HAP-1 (cell line): ENCODE data around the gene NTN4.
A peak's percentile ranks its signal among the peaks of the same experiment; 100 is the strongest.

ENCODE experiments used
- DNase-seq, 2 experiments: peaks; one replicate each; pipeline ENCODE4 v3.0.0-alpha.2; 2016 to 2020; ENCODE audit warnings: low spot score in 2 of 2
- H3K27me3 ChIP-seq: fragments of 250-450 bp; sonication (Bioruptor Pico); 2 replicates; pipeline ENCODE4 v1.5.1; 2020; ENCODE audit warnings: low read depth, mild to moderate bottlenecking, moderate library complexity
- H3K36me3 ChIP-seq: fragments of 250-450 bp; sonication (Bioruptor Pico); replicated peaks from 2 replicates; pipeline ENCODE4 v1.5.1; 2020; ENCODE audit warnings: mild to moderate bottlenecking
- H3K4me1 ChIP-seq: fragments of 250-450 bp; sonication (Bioruptor Pico); 2 replicates; pipeline ENCODE4 v1.5.1; 2020; ENCODE audit warnings: mild to moderate bottlenecking
- H3K4me3 ChIP-seq: fragments of 250-450 bp; sonication (Bioruptor Pico); 2 replicates; pipeline ENCODE4 v1.5.1; 2020; ENCODE audit warnings: mild to moderate bottlenecking, moderate library complexity
- H3K9me3 ChIP-seq: fragments of 250-450 bp; sonication (Bioruptor Pico); 2 replicates; pipeline ENCODE4 v1.5.1; 2020; ENCODE audit warnings: mild to moderate bottlenecking, moderate library complexity
- in situ Hi-C: fragments of 300-500 bp; cut with MboI; formaldehyde crosslinking; loops from 3 replicates; pipeline ENCODE4 v1.14.3; 2020; ENCODE audit warnings: low sequenced_read_pairs, inconsistent platforms, mixed read lengths

The NTN4 gene

GRCh38 chr12:95809000-95809680 lies 18.6 kb upstream of the NTN4 start:
- in situ Hi-C loops, result no loop called here
- H3K27me3 ChIP-seq, result no peaks in the 10 kb centered on the region
- no peaks in the 10 kb centered on the region for H3K36me3 ChIP-seq
- peaks cover 4% of the 10 kb centered on the region; the same call in 1 of the 2 replicates for H3K9me3 ChIP-seq
- H3K4me1 ChIP-seq, result no peaks in the 10 kb centered on the region
- DNase-seq, result no peak
- H3K4me3 ChIP-seq, result no peak overlapping the region

- DNase-seq, result no peak
- H3K9me3 ChIP-seq, result peaks cover 4% of the 10 kb centered on the region; the same call in 1 of the 2 replicates
- in situ Hi-C loops, result no loop called here
- H3K27me3 ChIP-seq, result no peaks in the 10 kb centered on the region
- no peaks in the 10 kb centered on the region for H3K36me3 ChIP-seq
- H3K4me1 ChIP-seq, result no peaks in the 10 kb centered on the region
- H3K4me3 ChIP-seq, result no peak overlapping the region
These were observed 17.6 kb upstream of the NTN4 start for GRCh38 chr12:95808146-95808545.

GRCh38 chr12:95805864-95806671 lies 15.5 kb upstream of the NTN4 start:
- H3K27me3 ChIP-seq, result no peaks in the 10 kb centered on the region
- DNase-seq, result no peak
- H3K4me3 ChIP-seq, result no peak overlapping the region
- H3K36me3 ChIP-seq, result no peaks in the 10 kb centered on the region
- H3K4me1 ChIP-seq, result no peaks in the 10 kb centered on the region
- H3K9me3 ChIP-seq, result peaks cover 4% of the 10 kb centered on the region; the same call in 1 of the 2 replicates
- in situ Hi-C loops, result no loop called here

GRCh38 chr12:95804291-95804690 lies 13.7 kb upstream of the NTN4 start:
- H3K9me3 ChIP-seq, result peaks cover 2% of the 10 kb centered on the region; the same call in 1 of the 2 replicates
- no peak overlapping the region for H3K4me3 ChIP-seq
- no peaks in the 10 kb centered on the region for H3K36me3 ChIP-seq
- no peaks in the 10 kb centered on the region for H3K27me3 ChIP-seq
- no peaks in the 10 kb centered on the region for H3K4me1 ChIP-seq
- in situ Hi-C loops, result no loop called here
- no peak for DNase-seq

- H3K4me1 ChIP-seq, result no peaks in the 10 kb centered on the region
- in situ Hi-C loops, result no loop called here
These were observed 13.3 kb upstream of the NTN4 start for GRCh38 chr12:95803817-95804216.

GRCh38 chr12:95802482-95803270 lies 12.1 kb upstream of the NTN4 start:
- no peak overlapping the region for H3K4me3 ChIP-seq
- in situ Hi-C loops, result no loop called here
- H3K9me3 ChIP-seq, result no peaks in the 10 kb centered on the region
- no peaks in the 10 kb centered on the region for H3K27me3 ChIP-seq
- H3K36me3 ChIP-seq, result no peaks in the 10 kb centered on the region
- DNase-seq, result no peak
- H3K4me1 ChIP-seq, result no peaks in the 10 kb centered on the region

More at GRCh38 chr12:95803817-95804216, 13.3 kb upstream of the NTN4 start:
- no peak overlapping the region for H3K4me3 ChIP-seq
- H3K36me3 ChIP-seq, result no peaks in the 10 kb centered on the region
- H3K9me3 ChIP-seq, result no peaks in the 10 kb centered on the region
- no peak for DNase-seq
- no peaks in the 10 kb centered on the region for H3K27me3 ChIP-seq

GRCh38 chr12:95796982-95797289 lies 6.4 kb upstream of the NTN4 start:
- H3K9me3 ChIP-seq, result no peaks in the 10 kb centered on the region
- in situ Hi-C loops, result no loop called here
- H3K27me3 ChIP-seq, result no peaks in the 10 kb centered on the region; the same call in 1 of the 2 replicates
- H3K4me3 ChIP-seq, result no peak overlapping the region
- H3K36me3 ChIP-seq, result no peaks in the 10 kb centered on the region
- no peak for DNase-seq
- H3K4me1 ChIP-seq, result peaks cover 10% of the 10 kb centered on the region

GRCh38 chr12:95796225-95796981 lies 5.8 kb upstream of the NTN4 start:
- Histone ChIP-seq H3K27me3 (no peaks in the 10 kb centered on the region; the same call in 1 of the 2 replicates), H3K4me1 (peaks cover 15% of the 10 kb centered on the region)

GRCh38 chr12:95790917-95791849 lies 619 bp upstream of the NTN4 start:
- no peaks in the 10 kb centered on the region for H3K9me3 ChIP-seq
- H3K4me3 ChIP-seq, result peak overlapping the region; percentile 38
- no peaks in the 10 kb centered on the region; the same call in 1 of the 2 replicates for H3K27me3 ChIP-seq
- H3K36me3 ChIP-seq, result no peaks in the 10 kb centered on the region
- peaks cover 27% of the 10 kb centered on the region for H3K4me1 ChIP-seq
- peak; percentile 60 to 61 for DNase-seq
- in situ Hi-C loops, result no loop called here

More at GRCh38 chr12:95796225-95796981, 5.8 kb upstream of the NTN4 start:
- Histone ChIP-seq H3K36me3 (no peaks in the 10 kb centered on the region), H3K9me3 (no peaks in the 10 kb centered on the region), H3K4me3 (no peak overlapping the region)
- no peak for DNase-seq
- in situ Hi-C loops, result no loop called here

- Histone ChIP-seq H3K9me3 (no peaks in the 10 kb centered on the region), H3K27me3 (no peaks in the 10 kb centered on the region; the same call in 1 of the 2 replicates), H3K4me1 (peaks cover 27% of the 10 kb centered on the region), H3K36me3 (no peaks in the 10 kb centered on the region), H3K4me3 (peak overlapping the region; percentile 38)
- peak in 1 of 2 experiments; percentile 18 for DNase-seq
- in situ Hi-C loops, result no loop called here
These were observed 1.2 kb downstream of the NTN4 start for GRCh38 chr12:95789126-95790032.

- DNase-seq, result peak in 1 of 2 experiments; percentile 12
- in situ Hi-C loops, result no loop called here
- Histone ChIP-seq H3K27me3 (no peaks in the 10 kb centered on the region), H3K4me3 (no peak overlapping the region), H3K4me1 (peaks cover 27% of the 10 kb centered on the region), H3K36me3 (no peaks in the 10 kb centered on the region), H3K9me3 (no peaks in the 10 kb centered on the region)
These were observed 1.9 kb downstream of the NTN4 start for GRCh38 chr12:95788637-95789036.
